NCI-H2081 (cell line): ENCODE results near the gene OSGEP.
"Not testable (repeated sequence)": the region's sequence is repeated elsewhere in the genome, so short reads cannot be mapped to it uniquely, and the experiment has no call there.

ENCODE experiments used
- DNase-seq, 2 experiments: peaks; one replicate each; lab custom pipeline; 2025; lab: John Stamatoyannopoulos, UW

The OSGEP gene

GRCh38 chr14:20469890-20470602 is 15.4 kb upstream of the OSGEP start:
- peak; percentile 14 to 56 for DNase-seq

DNA sequence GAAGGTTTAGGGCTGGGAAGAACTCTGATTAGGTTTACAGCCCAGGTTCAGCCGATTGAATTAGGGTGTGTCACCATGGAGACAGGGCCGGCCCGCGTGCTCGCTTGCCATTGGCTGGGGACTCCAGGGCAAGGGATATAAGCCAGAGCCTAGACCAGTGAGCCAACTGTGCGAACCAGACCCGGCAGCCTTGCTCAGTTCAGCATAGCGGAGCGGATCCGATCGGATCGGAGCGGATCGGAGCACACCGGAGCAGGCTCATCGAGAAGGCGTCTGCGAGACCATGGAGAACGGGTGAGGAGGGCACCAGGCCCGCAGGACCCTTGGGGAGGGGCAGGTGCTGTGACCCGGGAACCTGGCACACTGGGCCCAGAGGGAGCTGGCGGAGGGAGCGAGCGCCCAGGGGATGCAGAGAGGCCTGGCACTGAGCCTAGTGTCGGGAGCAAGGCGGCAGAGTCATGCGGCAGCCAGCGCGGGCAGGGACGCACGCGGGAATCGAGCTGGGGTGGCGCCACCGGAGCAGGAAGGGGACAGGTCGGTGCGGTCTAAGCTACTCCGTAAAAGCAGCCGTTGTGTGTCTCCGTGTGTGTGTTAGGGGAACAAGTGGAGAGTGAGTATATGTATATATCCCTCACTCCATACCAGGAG is 14.8 kb upstream of the OSGEP start, which contains the start of gene PNP:
PNP (plus strand) TSS at position 165 of the 648 bp plus-strand sequence; CDS start at position 284, 119 bp downstream.
- DNase-seq = peak; percentile 92 to 95

DNA sequence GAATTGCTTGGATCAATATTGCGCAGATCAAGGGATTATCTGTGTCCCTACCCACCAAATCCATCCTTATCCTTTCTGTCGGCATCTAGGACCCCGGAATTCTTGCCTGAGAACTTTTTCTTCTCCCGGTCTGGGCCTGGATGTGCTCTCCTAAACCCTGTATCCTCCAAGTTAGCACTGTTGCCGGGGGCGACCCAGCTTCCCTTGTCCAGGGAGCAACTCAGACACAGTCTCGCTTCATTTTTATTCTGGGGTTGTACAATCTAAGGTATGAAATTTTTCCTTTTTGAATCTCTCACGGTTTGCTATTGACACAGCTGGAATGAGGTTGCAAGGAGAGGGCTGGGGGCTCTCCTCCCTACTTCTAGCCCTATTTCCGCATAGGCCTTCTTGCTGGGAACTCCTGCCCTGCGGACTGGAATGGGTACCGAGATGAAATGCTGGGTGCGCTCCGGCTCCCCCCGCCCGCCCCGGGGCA is 14.2 kb upstream of the OSGEP start:
- DNase-seq = no peak

- DNase-seq = peak; percentile 98 to 100
Observed at GRCh38 chr14:20461225-20462141, 6.9 kb upstream of the OSGEP start, which contains the start of gene PIP4P1. PIP4P1 (minus strand) TSS chr14:20461434; CDS start chr14:20461325, 109 bp downstream.

GRCh38 chr14:20460458-20461224 is 6.0 kb upstream of the OSGEP start:
- DNase-seq = peak; percentile 51 to 67

GRCh38 chr14:20458031-20458789 is 3.6 kb upstream of the OSGEP start:
- DNase-seq = no peak

DNA sequence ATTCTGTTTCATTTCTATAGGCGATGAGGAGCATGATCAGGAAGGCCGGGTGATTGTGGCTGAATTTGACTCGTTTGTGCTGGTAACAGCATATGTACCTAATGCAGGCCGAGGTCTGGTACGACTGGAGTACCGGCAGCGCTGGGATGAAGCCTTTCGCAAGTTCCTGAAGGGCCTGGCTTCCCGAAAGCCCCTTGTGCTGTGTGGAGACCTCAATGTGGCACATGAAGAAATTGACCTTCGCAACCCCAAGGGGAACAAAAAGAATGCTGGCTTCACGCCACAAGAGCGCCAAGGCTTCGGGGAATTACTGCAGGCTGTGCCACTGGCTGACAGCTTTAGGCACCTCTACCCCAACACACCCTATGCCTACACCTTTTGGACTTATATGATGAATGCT is 2.4 kb upstream of the OSGEP start:
- no peak for DNase-seq

- peak; percentile 75 to 85 for DNase-seq
Observed at GRCh38 chr14:20455355-20456300, 1.0 kb upstream of the OSGEP start.

DNA sequence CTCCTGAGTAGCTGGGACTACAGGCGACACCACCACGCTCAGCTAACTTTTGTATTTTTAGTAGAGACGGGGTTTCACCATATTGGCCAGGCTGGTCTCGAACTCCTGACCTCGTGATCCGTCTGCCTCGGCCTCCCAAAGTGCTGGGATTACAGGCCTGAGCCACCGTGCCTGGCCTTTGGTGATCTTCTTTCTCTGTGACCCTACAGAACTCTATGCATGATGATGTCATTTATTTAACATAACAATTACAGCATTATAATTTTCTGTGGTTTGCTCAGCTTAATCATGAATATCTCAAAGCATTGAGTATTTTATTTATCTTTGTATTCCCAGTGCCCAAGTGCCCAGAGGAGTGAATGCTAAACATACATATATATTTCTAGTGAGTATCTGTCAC is 1.8 kb downstream of the OSGEP start:
- DNase-seq = not testable (repeated sequence)

GRCh38 chr14:20446889-20447288 is 7.7 kb downstream of the OSGEP start:
- no peak for DNase-seq

DNA sequence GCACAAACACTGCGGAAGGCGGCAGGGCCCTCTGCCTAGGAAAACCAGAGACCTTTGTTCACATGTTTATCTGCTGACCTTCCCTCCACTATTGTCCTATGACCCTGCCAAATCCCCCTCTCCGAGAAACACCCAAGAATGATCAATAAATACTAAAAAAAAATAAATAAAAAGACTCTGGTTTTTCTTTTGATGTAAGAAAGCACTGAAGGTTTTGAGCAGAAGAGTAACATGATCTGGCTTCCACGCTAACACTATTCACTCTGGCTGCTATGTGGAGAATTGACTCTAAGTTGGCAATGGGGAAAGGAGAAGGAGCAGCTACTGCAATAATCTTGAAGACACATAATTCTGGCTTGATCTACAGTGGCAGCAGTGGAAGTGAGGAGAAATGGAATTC is 11.0 kb downstream of the OSGEP start:
- DNase-seq = not testable (repeated sequence)

GRCh38 chr14:20441461-20441860 is 13.2 kb downstream of the OSGEP start:
- no peak for DNase-seq

- no peak for DNase-seq
Observed at GRCh38 chr14:20440882-20441281, 13.7 kb downstream of the OSGEP start.

- DNase-seq = no peak
Observed at GRCh38 chr14:20440465-20440864, 14.1 kb downstream of the OSGEP start.

DNA sequence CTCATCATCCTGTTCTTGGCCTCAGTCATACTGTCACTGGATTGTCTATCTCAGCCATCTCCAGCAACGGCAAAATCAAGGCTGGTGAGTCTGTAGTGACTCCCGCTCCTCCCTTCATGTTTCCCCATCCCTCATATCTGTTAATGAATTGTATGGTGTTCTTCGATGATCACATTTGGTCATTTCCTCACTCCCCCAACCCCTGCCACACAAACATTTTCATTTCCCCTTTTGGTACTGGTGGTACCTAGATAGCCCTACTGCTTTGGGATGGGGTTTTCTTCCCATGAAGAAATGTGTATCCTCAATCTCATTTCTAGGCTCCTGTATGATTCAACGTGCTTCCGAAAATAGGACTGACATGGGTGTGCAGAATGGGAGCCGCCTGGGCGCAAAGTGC is 15.9 kb downstream of the OSGEP start:
- DNase-seq = no peak

- DNase-seq = no peak
Observed at GRCh38 chr14:20436363-20436755, 18.3 kb downstream of the OSGEP start.

DNA sequence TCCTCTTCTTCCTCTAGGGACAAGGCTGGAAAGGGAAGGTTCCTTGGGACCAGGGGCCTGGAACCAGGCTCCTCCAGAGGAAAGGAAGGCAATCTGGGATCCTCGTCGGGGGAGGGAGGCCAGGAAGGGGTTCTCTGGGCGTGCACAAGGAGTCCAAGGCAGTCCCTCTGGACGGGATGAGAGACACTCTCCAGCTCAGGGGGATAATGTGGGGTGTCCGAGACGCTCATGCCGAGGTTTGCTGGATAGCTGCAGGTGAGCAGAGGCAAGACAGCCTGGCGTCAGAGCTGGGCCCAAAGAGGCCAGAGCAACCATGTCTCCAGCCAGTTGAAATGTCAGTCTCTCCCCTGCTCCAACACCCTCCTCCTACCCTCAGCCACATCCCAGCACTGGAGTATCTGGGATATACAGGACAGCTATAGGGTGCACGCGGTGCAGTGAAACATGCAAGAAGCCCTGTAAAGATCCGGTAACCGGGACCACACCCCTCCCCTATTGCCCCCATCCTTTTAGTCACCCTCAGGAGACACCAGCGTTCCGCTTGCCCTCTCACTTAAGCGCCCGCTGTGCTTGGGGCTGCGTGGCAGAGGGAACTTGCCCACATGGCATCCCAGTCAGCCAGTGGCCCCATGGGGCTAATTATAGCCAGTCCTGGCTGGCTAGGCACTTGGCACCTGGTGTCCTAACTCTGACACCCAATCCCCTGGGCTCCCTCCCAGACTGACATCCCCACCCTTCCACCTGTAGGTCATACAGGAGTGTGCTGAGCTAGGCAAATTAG is 18.8 kb downstream of the OSGEP start, which contains the start of gene KLHL33:
KLHL33 (minus strand) TSS at position 585 of the 781 bp plus-strand sequence; CDS start at position 230, 355 bp downstream.
- no peak for DNase-seq
